Measurements from ENCODE around the gene SULT1C4.

DNA sequence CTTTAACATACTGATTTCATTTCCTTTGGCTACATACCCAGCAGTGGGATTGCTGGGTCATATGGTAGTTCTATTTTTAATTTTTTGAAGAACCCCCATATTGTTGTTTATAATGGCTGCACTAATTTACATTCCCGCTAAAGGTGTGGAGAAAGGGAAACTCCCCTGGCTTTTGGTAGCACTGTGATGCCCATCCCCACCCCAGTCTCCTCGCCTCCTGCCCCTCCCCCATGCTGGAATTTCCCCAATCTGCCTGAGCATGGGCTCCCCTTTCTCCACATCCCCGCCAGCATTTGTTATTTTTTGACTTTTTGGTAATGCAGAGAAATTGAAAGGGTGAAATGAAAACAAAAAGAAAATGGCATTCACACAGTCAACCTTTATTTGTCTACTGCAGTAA, 30.0 kb upstream of the SULT1C4 start:
- TF ChIP-seq, protein P1, sequence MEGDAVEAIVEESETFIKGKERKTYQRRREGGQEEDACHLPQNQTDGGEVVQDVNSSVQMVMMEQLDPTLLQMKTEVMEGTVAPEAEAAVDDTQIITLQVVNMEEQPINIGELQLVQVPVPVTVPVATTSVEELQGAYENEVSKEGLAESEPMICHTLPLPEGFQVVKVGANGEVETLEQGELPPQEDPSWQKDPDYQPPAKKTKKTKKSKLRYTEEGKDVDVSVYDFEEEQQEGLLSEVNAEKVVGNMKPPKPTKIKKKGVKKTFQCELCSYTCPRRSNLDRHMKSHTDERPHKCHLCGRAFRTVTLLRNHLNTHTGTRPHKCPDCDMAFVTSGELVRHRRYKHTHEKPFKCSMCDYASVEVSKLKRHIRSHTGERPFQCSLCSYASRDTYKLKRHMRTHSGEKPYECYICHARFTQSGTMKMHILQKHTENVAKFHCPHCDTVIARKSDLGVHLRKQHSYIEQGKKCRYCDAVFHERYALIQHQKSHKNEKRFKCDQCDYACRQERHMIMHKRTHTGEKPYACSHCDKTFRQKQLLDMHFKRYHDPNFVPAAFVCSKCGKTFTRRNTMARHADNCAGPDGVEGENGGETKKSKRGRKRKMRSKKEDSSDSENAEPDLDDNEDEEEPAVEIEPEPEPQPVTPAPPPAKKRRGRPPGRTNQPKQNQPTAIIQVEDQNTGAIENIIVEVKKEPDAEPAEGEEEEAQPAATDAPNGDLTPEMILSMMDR (conservative IDR thresholded peaks at IDR 0.05; ENCODE audit: low read depth, low read length): no peak
- TF ChIP-seq EZH2 (IDR thresholded peaks at IDR 0.05; ENCODE audit: borderline replicate concordance, low read depth, low read length, poor library complexity, severe bottlenecking): no peak

Data from A673 (cell line).